Measurements from ENCODE around the gene MYOM1.
A peak's percentile ranks its signal among the peaks of the same experiment; 100 is the strongest.

Gene MYOM1

GRCh38 chr18:3138274-3138975, 81.3 kb downstream of the MYOM1 start:
- POLR2A ChIA-PET: no interaction called here
- Histone ChIP-seq H3K27me3 (replicated peaks in 2 of 5; ENCODE audit: control insufficient read depth in 4 of 5, insufficient read depth in 5 of 5, low read length in 4 of 5) (no peaks in the 10 kb centered on the region), H3K4me1 (ENCODE audit: control extremely low read depth in 1 of 4, control insufficient read depth in 4 of 4, insufficient read depth in 4 of 4, low read length in 3 of 4) (no peaks in the 10 kb centered on the region), H3K27ac (ENCODE audit: insufficient read depth in 1 of 2, low read depth in 1 of 2, low read length in 2 of 2, poor library complexity in 1 of 2, severe bottlenecking in 2 of 2) (no peak overlapping the region), H3K36me3 (ENCODE audit: control insufficient read depth in 4 of 4, insufficient read depth in 4 of 4, low read length in 3 of 4) (no peaks in the 10 kb centered on the region), H3K4me3 (ENCODE audit: control insufficient read depth in 1 of 7, extremely low read depth in 1 of 7, insufficient read depth in 4 of 7, low read depth in 2 of 7, low read length in 6 of 7) (no peak overlapping the region), H3K9me3 (ENCODE audit: control extremely low read depth in 1 of 5, control insufficient read depth in 4 of 5, insufficient read depth in 2 of 5, low read depth in 1 of 5, low read length in 4 of 5) (peaks cover 0 to 4% (median 0%) of the 10 kb centered on the region in 5 experiments)
- CTCF ChIA-PET: interaction anchor here (0.6 to 2.9 kb wide), 6 partner anchors 10 to 153 kb away, joined by 3 to 23 read pairs (median 4); no protein-coding TSS in a partner anchor
- no peak for DNase-seq
- WGBS (ENCODE audit: insufficient coverage): 100% methylated on average over 7 of the region's 11 CpGs

DNA sequence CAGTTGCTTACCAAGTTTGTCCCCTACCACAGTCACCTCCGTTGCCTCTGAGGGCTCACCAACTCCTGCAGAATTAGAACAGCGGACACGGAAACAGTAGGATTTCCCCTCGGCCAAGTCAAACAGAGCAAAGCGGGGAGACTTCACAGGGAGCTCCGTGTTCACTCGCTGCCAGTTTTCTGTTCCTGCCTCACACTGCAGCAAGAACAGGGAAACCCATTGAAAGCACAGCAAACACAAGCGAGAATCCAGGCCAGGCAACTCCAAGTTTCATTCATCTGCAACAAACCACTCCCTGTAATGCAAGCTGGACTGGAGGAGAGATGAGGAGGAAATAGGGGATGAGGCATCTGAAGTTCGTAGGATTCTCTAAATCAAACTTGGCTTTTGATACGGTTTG, 84.2 kb downstream of the MYOM1 start:
- H3K27ac ChIP-seq (ENCODE audit: insufficient read depth in 1 of 2, low read depth in 1 of 2, low read length in 2 of 2, poor library complexity in 1 of 2, severe bottlenecking in 2 of 2): no peak overlapping the region
- CTCF ChIA-PET: interaction anchor here (1.1 kb wide), 1 partner anchor 187 kb away, joined by 4 read pairs; no protein-coding TSS in a partner anchor
- no peaks in the 10 kb centered on the region for H3K36me3 ChIP-seq (ENCODE audit: control insufficient read depth in 4 of 4, insufficient read depth in 4 of 4, low read length in 3 of 4)
- H3K4me3 ChIP-seq (ENCODE audit: control insufficient read depth in 1 of 7, extremely low read depth in 1 of 7, insufficient read depth in 4 of 7, low read depth in 2 of 7, low read length in 6 of 7): no peak overlapping the region
- H3K9me3 ChIP-seq (ENCODE audit: control extremely low read depth in 1 of 5, control insufficient read depth in 4 of 5, insufficient read depth in 2 of 5, low read depth in 1 of 5, low read length in 4 of 5): no peaks in the 10 kb centered on the region
- no peaks in the 10 kb centered on the region for H3K27me3 ChIP-seq (replicated peaks in 2 of 5; ENCODE audit: control insufficient read depth in 4 of 5, insufficient read depth in 5 of 5, low read length in 4 of 5)
- no peaks in the 10 kb centered on the region for H3K4me1 ChIP-seq (ENCODE audit: control extremely low read depth in 1 of 4, control insufficient read depth in 4 of 4, insufficient read depth in 4 of 4, low read length in 3 of 4)
- no peak for DNase-seq
- 96% methylated on average over 7 of the region's 10 CpGs for WGBS (ENCODE audit: insufficient coverage)
- POLR2A ChIA-PET: no interaction called here

DNA sequence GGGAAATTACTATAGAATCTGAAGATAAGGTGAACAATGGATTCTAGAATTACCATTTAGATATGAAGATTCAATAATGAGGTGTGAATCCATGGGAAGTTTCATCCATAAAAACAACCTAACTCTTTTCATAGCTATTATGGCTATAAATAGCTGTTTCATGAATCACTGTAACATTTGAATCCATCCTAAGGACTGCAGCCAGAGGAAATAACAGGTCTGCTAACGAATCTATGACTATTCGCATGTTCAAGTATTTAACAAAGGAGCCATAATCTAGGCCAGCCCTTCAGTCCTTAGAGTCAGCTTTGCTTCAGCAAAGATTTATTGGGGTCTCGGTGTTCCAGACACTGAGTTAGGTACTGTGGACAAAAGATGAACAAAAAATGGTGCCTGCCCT, 87.1 kb downstream of the MYOM1 start:
- ChIA-PET POLR2A (no interaction called here), CTCF (interaction anchor here (0.8 to 6.5 kb wide), 2 partner anchors 10 to 139 kb away, joined by 4 to 42 read pairs; no protein-coding TSS in a partner anchor)
- H3K27ac ChIP-seq (ENCODE audit: insufficient read depth in 1 of 2, low read depth in 1 of 2, low read length in 2 of 2, poor library complexity in 1 of 2, severe bottlenecking in 2 of 2): no peak overlapping the region
- no peaks in the 10 kb centered on the region for H3K27me3 ChIP-seq (replicated peaks in 2 of 5; ENCODE audit: control insufficient read depth in 4 of 5, insufficient read depth in 5 of 5, low read length in 4 of 5)
- no peak for DNase-seq
- no peaks in the 10 kb centered on the region for H3K9me3 ChIP-seq (ENCODE audit: control extremely low read depth in 1 of 5, control insufficient read depth in 4 of 5, insufficient read depth in 2 of 5, low read depth in 1 of 5, low read length in 4 of 5)
- WGBS (ENCODE audit: insufficient coverage): 97% methylated on average over 3 of the region's 3 CpGs
- peaks cover 0 to 4% (median 0%) of the 10 kb centered on the region in 4 experiments for H3K4me1 ChIP-seq (ENCODE audit: control extremely low read depth in 1 of 4, control insufficient read depth in 4 of 4, insufficient read depth in 4 of 4, low read length in 3 of 4)
- no peaks in the 10 kb centered on the region for H3K36me3 ChIP-seq (ENCODE audit: control insufficient read depth in 4 of 4, insufficient read depth in 4 of 4, low read length in 3 of 4)
- H3K4me3 ChIP-seq (ENCODE audit: control insufficient read depth in 1 of 7, extremely low read depth in 1 of 7, insufficient read depth in 4 of 7, low read depth in 2 of 7, low read length in 6 of 7): no peak overlapping the region

DNA sequence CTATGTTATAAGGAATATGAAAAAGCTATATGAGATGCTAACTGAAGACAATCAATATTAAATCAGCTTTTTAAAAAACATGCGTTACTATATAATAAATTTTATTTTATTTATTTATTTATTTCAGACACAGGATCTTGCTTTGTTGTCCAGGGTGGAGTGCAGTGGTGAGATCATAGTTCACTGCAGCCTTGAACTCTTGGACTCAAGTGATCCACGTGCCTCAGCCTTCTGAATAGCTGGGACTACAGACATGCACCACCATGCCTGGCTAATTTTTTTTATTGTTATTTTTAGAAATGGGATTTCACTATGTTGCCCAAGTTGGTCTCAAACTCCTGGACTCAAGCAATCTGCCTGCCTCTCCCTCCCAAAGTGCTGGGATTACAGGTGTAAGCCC, 89.4 kb downstream of the MYOM1 start:
- Histone ChIP-seq H3K36me3 (ENCODE audit: control insufficient read depth in 4 of 4, insufficient read depth in 4 of 4, low read length in 3 of 4) (no peaks in the 10 kb centered on the region), H3K27ac (ENCODE audit: insufficient read depth in 1 of 2, low read depth in 1 of 2, low read length in 2 of 2, poor library complexity in 1 of 2, severe bottlenecking in 2 of 2) (no peak overlapping the region), H3K4me3 (ENCODE audit: control insufficient read depth in 1 of 7, extremely low read depth in 1 of 7, insufficient read depth in 4 of 7, low read depth in 2 of 7, low read length in 6 of 7) (no peak overlapping the region), H3K27me3 (replicated peaks in 2 of 5; ENCODE audit: control insufficient read depth in 4 of 5, insufficient read depth in 5 of 5, low read length in 4 of 5) (no peaks in the 10 kb centered on the region), H3K9me3 (ENCODE audit: control extremely low read depth in 1 of 5, control insufficient read depth in 4 of 5, insufficient read depth in 2 of 5, low read depth in 1 of 5, low read length in 4 of 5) (no peaks in the 10 kb centered on the region), H3K4me1 (ENCODE audit: control extremely low read depth in 1 of 4, control insufficient read depth in 4 of 4, insufficient read depth in 4 of 4, low read length in 3 of 4) (peaks cover 0 to 4% (median 0%) of the 10 kb centered on the region in 4 experiments)
- ChIA-PET CTCF (interaction anchor here (0.9 to 6.5 kb wide), 12 partner anchors 9 to 197 kb away, joined by 3 to 42 read pairs (median 5); no protein-coding TSS in a partner anchor), POLR2A (no interaction called here)
- DNase-seq: no peak
- WGBS (ENCODE audit: insufficient coverage): no CpG with 5 or more reads among the region's 2 CpGs

DNA sequence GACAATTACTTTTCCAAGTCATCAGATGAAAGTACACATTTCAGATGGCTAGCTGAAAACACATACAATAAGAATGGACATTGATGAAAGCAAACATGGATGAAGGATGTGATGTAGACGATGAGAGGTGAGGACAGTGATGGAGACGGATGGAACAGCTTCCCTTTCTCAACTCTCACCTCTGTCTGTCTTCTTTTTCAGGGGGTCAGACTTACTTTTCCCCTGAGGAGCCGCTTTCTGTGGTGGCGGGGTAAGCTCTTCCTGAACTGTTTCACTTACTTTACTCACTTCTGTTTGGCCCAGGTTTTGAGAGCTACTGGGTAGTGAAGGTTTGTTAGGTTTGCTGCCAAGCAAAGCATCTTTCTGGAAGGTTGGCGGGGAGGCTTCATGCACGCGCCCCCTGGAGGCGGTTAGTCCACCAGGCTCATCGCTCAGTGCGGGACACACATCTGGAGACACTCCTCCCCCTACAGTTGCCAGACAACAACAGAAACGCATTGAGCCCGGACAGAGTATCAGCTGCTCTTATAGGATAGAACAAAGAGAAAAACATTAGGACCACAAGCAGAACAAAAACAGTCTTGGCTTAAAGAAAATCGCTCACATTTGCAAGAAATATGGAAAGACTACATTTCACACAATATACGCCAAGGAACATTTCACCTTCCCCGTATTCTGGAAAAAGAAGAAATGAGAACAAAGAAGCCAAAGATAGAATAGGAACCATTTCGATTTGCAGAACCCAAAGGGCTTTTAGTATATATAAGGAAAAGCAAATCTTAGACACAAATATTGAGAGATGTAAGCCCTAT, 90.5 kb downstream of the MYOM1 start:
- peak overlapping the region in 1 of 7 experiments; percentile 46 for H3K4me3 ChIP-seq (ENCODE audit: control insufficient read depth in 1 of 7, extremely low read depth in 1 of 7, insufficient read depth in 4 of 7, low read depth in 2 of 7, low read length in 6 of 7)

DNA sequence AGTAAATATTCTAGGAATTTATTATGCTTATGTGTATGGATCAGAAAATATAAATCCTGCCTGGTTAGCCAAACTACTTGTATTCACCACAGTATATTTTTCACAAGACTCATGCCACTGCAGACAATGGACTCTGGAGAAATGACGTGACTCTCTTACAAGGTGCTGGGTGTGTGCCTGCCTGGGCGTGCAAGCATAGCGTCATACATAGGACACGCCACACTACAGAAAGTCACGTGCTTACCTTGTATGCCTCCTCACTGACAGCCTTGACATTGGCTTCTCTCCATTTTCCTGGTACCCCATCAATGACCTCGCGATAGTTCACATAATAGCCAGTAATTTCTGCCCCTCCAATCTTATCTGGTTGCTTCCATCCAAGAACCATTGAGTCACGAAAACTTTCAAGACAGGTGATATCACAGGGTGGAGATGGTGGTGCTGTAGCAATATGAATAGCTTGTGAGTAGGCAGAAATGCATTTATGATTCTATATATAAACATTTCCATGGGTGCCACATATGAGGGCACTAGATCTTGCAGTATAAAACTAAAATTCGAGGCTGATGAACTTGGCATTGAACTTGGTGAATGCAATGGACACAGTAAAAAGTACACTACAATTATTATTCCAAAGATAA, 93.2 kb downstream of the MYOM1 start:
- ChIA-PET CTCF (interaction anchor here (1.4 to 6.5 kb wide), 3 partner anchors 13 to 179 kb away, joined by 3 to 42 read pairs (median 23); no protein-coding TSS in a partner anchor), POLR2A (no interaction called here)
- peaks cover 0 to 4% (median 0%) of the 10 kb centered on the region in 4 experiments for H3K4me1 ChIP-seq (ENCODE audit: control extremely low read depth in 1 of 4, control insufficient read depth in 4 of 4, insufficient read depth in 4 of 4, low read length in 3 of 4)
- WGBS (ENCODE audit: insufficient coverage): 100% methylated on average over 7 of the region's 9 CpGs
- H3K27ac ChIP-seq (ENCODE audit: insufficient read depth in 1 of 2, low read depth in 1 of 2, low read length in 2 of 2, poor library complexity in 1 of 2, severe bottlenecking in 2 of 2): no peak overlapping the region
- H3K36me3 ChIP-seq (ENCODE audit: control insufficient read depth in 4 of 4, insufficient read depth in 4 of 4, low read length in 3 of 4): no peaks in the 10 kb centered on the region
- peaks cover 0 to 5% (median 0%) of the 10 kb centered on the region in 5 experiments for H3K9me3 ChIP-seq (ENCODE audit: control extremely low read depth in 1 of 5, control insufficient read depth in 4 of 5, insufficient read depth in 2 of 5, low read depth in 1 of 5, low read length in 4 of 5)
- no peak for DNase-seq
- no peaks in the 10 kb centered on the region for H3K27me3 ChIP-seq (replicated peaks in 2 of 5; ENCODE audit: control insufficient read depth in 4 of 5, insufficient read depth in 5 of 5, low read length in 4 of 5)
- no peak overlapping the region for H3K4me3 ChIP-seq (ENCODE audit: control insufficient read depth in 1 of 7, extremely low read depth in 1 of 7, insufficient read depth in 4 of 7, low read depth in 2 of 7, low read length in 6 of 7)

More for the DNA sequence above, 90.5 kb downstream of the MYOM1 start:
- CTCF ChIA-PET: interaction anchor here (0.7 to 6.5 kb wide), 41 partner anchors 9 to 206 kb away, joined by 3 to 42 read pairs (median 4); no protein-coding TSS in a partner anchor
- Histone ChIP-seq H3K36me3 (ENCODE audit: control insufficient read depth in 4 of 4, insufficient read depth in 4 of 4, low read length in 3 of 4) (no peaks in the 10 kb centered on the region), H3K27ac (ENCODE audit: insufficient read depth in 1 of 2, low read depth in 1 of 2, low read length in 2 of 2, poor library complexity in 1 of 2, severe bottlenecking in 2 of 2) (no peak overlapping the region), H3K27me3 (replicated peaks in 2 of 5; ENCODE audit: control insufficient read depth in 4 of 5, insufficient read depth in 5 of 5, low read length in 4 of 5) (no peaks in the 10 kb centered on the region), H3K4me1 (ENCODE audit: control extremely low read depth in 1 of 4, control insufficient read depth in 4 of 4, insufficient read depth in 4 of 4, low read length in 3 of 4) (peaks cover 0 to 4% (median 0%) of the 10 kb centered on the region in 4 experiments), H3K9me3 (ENCODE audit: control extremely low read depth in 1 of 5, control insufficient read depth in 4 of 5, insufficient read depth in 2 of 5, low read depth in 1 of 5, low read length in 4 of 5) (peaks cover 0 to 5% (median 0%) of the 10 kb centered on the region in 5 experiments)
- 80% methylated on average over 1 of the region's 16 CpGs for WGBS (ENCODE audit: insufficient coverage)
- POLR2A ChIA-PET: interaction anchor here (1.3 kb wide), 1 partner anchor 120 kb away, joined by 4 read pairs; no protein-coding TSS in a partner anchor
- peak; percentile 83 to 91 (median 91) for DNase-seq

Measured in common myeloid progenitor, CD34-positive (primary cell).